Measurements from ENCODE around the gene SLC25A21.

SLC25A21 gene

DNA sequence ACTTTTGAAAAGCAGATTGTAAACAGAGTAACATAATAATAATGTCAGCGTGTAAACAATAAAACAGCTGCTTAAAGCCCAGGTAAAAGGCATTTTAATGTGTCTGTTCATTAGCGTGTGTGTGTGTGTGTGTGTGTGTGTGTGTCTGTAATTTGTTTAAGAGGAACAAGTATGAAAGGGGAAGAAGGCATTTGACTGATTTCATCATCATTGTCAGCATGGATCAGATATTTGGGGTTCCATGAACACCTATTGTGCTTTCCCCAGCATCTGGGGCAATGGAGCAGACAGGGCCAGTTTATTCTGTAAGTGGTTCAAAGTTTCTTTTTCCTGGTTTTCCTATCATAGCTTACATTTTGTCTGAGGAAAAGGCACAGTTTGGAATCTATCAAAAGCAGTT, 28.9 kb downstream of the SLC25A21 start:
- no peak for DNase-seq (ENCODE audit: low read depth)

DNA sequence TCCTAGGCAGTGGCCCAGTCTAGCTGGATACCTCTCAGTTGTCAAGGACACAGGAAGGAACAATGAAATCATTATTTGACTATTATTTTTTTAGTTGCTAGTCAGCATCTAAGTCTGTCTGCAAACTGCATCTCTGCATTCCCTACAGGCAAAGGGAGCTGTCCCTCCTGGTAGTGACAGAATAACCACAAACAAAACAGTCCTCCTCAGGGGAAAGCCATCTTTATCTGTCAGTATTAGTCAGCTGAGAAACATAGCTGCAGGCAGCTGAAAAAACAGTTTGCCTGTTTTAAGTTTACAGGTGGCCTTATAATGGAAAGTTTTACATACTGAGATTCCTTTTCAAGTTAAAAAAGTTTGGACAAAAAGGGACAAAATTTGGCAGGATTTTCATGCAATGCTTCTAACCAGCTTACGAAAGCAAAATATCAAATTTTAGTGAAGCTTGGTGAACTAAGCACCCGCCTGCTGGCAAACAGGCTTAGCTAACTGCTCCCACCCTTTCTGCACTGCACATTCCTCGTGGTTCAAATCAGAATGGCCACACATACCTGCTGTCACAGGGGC, 29.5 kb downstream of the SLC25A21 start:
- DNase-seq (ENCODE audit: low read depth) = no peak

DNA sequence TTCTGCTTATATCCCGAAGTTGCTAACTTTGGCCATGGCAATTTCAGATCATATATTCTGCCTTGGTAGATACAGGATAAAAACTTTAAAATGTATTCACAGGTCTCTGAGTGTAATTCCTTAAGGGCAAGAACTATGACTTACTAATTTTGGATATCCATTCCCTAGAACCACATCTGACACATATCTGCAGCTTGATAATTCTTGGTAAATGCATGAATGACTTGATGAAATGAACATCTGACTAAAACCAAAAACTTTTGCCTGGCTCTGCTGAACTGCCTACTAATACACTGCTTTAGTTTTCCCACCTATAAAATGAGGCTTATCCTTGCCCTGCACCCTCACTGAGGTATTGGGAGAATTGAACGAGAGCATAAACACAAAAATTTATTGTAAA, 32.2 kb downstream of the SLC25A21 start:
- no peak for DNase-seq (ENCODE audit: low read depth)

DNA sequence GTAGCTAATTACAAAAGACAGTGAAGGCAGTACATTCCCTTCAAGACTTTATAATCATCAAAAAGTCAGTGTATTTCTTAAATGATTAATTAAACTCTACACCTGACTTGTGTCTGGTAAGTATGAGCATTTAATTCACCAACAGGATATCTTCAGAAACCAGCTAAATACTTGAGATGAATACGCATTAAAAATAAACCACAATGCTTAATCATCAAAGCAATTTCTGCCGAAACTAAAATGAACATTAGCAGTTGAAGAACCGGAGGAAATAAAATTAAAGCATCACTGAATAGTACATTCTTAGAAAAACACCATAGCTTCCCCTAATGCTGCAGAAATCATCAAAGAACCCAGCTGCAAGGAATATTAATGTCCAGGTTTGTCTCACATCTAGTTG, 32.7 kb downstream of the SLC25A21 start:
- no peak for DNase-seq (ENCODE audit: low read depth)

DNA sequence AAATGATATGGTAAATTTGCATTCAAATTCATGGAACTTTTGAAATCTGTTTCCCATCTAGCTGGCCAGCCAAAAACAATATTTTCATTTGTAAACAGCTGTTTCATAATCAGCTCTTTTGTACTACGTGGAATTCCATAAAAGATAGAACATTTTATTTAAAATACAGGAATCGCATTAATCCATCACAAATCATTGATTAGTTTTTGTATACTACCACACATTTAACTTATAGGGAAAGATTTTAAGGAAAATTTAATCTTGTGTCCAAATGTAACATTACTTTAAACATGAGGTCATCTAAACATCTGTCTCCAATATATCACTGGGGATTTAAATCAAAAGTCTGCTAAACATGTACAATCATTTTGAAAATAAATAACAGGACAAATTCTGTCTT, 33.5 kb downstream of the SLC25A21 start:
- DNase-seq (ENCODE audit: low read depth) = no peak

DNA sequence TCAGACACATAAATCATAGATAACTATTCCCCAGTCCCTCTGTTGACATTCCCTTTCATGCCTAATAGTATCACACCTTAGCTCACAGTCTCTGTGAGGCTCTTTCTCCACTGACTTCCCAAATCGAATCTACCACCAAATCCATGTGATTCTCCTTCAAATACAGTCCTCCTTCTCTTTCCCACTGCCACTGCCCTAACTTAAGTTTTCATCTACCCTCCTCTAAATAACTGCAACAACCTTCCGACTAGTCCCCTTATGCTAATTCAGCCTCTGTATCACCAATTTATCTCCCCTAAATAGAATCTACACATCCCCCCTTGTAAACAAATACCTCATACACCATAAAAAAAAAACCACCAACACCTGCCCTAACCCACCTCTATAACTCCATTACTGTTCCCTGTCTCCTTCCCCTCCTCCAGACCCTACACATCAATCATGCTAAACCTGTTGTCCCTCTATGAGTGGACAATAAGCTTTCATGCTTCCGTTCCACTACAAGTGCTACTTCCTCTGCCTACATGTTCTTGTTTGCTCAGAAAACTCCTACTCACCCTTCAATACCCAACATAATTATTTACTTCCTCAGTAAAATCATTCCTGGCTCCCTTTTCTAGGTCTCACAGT, 39.0 kb downstream of the SLC25A21 start:
- DNase-seq (ENCODE audit: low read depth) = no peak

DNA sequence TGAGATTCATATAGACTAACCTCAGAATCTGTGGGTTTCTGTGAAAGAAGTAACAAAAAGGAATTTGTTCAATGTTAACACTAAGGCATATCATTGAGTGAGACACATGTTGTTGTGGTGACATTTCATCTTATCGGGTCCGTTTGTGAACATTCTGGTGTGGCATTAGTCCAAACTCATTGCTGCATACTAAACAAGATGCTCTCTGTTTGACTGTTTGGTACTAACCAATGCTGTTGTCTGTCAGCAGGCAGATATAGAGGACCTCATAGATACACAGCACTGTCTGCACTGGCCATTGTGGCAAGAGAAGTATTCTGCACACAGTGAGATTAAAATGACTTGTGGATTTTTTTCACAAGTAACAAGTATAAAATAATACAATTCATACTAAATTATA, 41.2 kb downstream of the SLC25A21 start:
- no peak for DNase-seq (ENCODE audit: low read depth)

DNA sequence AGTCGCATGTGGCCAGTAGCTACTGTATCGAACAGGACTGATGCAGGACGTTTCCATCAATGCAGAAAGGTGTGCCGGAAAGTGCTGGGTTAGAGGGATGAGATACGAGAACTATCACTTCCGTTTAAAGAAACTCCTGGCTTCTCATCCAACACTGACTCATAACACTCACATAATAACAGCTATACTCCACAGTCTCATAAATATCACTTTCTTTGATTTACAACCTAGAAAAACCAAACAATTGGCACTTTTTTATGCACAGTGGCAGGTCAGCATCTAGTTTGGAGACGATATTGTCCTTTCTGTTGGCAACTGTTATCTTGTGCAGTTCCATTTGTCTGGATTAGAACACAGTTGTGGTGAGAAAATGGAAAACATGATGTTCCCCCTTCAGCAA, 43.4 kb downstream of the SLC25A21 start:
- DNase-seq (ENCODE audit: low read depth) = no peak

DNA sequence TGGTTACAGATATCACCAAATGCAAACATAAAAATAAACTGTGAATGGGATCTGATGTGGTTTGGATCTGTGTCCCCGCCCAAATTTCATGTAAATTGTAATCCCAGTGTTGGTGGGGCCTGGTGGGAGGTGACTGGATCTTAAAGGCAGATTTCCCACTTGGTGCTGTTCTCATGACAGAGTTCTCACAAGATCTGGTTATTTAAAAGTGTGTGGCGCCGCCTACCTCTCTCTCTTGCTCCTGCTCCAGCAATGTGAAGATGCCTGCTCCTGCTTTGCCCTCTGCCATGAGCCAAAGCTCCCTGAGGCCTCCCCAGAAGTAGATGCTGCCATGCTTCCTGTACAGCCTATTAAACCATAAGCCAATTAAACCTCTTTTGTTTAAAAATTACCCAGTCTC, 47.8 kb downstream of the SLC25A21 start:
- no peak for DNase-seq (ENCODE audit: low read depth)

DNA sequence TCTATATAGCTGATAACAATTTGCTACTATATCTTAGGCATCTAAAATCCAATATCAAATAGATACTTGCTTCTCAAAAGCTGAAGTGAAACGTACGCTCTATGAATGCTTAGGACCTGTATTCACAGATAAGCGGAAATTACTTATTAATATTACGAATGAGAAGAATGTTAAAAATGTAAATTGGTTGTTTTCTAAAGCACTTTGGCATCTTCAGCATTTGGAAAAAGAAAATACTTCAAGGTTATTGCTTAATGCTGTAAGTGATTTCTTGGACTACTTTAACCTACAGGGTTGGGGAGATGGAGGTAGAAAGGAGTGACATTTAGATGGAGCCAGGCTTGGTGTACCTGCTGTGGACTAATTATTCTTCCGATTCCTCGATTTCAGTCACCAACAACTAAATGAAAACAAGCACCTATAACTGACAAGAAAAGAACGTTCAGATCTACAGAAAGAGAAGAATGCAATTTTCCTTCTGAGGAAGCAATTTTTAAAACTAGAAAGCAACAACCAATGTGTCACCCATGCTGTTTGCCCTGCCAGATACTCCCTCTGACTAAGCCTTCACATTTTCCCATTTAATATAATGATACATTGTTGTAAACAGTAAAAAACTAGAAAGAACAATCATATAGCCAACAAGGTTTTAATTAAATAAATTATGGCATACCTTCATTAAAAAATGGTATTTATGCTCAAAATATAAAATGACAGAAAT, 49.3 kb downstream of the SLC25A21 start:
- DNase-seq (ENCODE audit: low read depth) = no peak

DNA sequence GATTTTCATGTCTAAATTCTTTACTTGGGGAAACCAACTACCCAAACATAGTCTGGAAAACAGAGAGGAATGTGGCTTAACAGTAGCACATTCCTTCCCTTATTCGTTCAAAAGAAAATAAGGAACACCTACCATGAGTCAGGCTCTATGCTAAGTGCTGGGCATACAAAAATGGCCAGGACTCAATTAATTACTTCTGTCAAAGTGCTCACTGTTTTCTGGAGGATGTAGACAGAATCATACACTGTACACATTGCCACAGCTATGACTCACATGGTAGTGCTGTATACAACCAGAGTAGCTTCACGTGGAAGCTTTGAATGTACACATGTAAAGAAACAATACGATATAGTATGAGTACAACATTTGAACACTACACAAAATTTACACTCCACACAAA, 50.1 kb downstream of the SLC25A21 start:
- no peak for DNase-seq (ENCODE audit: low read depth)

DNA sequence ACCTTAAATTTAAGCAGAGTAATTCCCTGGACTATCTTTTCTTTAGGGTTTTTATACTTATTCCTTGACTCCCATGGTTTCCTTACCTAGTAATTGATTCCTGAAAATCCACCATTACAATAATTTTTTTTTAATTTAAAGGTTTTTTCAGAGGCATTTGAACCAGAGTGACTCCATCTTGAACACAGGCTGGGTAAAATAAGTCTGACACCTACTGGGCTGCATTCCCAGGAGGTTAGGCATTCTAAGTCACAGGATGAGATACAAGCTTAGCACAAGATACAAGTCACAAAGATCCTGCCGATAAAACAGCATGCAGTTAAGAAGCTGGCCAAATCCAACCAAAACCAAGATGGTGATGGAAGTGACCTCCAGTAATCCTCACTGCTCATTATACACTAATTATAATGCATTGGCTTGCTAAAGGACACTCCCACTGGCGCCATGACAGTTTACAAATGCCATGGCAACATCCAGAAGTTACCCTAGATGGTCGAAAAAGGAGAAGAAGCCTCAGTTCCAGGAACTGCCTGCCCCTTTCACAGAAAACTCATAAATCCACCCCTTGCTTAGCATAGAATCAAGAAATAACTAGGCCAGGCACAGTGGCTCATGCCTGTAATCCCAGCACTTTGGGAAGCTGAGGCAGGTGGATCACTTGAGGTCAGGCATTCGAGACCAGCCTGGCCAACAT, 53.6 kb downstream of the SLC25A21 start:
- no peak for DNase-seq (ENCODE audit: low read depth)

DNA sequence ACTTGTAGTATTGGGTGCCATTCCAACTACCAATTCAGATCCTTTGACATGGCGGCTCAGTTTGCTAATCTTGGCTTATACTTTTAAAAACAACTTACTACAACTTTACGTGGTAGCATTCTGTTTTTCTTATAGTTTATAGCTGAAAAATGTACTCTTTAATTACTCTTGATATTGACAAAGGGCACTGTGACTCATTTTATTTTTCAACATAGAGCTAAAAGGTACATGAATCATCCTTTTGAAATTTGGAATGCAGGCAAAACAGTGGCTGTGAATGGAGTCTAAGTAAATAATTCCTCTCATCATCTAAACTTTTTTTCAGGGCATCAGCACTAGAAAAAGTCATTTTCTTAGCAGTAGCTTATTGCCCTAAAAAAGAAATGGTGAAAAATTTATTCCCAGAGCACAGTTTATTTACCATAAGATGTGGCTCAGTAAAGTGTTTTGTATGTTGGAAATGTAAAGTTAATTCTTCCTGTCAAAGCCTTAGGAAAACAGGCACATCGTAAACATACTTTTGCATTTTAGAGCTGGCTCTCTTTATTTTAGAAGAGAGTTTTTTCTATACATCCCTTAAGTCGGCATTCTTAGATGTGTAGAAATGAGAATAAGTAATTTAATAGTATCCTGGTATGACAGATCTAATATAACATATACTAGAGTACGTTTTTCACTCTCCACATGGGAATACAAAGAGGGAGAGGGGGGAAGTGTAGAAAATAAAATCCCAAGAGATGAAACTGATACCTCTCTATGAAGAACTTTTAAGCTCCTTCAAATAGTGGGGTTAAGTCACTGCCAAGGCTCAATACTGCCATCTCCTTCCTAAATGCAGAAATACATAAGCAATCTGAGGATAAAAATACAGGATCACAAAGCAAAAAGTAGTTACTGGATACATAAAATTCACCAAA, 55.2 kb downstream of the SLC25A21 start:
- DNase-seq (ENCODE audit: low read depth) = peak; percentile 61

DNA sequence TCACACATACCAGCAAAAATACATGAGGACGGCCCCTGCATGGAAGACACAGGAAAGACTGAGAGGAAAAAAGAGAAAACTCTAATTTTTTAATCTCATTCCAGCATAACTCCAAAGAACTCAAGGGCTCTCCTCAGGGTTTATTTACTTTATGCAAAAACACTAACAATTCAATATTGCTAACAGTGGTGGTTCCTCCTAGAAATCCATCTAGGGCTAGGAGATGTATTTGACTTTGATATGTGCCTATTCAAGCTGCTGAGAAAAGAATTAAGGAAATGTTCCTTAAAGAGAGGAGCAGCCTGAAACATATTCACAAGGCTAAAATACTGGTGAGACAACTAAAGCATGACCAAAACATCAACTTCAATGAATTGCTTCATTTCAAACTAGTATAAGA, 57.0 kb downstream of the SLC25A21 start:
- DNase-seq (ENCODE audit: low read depth) = no peak

DNA sequence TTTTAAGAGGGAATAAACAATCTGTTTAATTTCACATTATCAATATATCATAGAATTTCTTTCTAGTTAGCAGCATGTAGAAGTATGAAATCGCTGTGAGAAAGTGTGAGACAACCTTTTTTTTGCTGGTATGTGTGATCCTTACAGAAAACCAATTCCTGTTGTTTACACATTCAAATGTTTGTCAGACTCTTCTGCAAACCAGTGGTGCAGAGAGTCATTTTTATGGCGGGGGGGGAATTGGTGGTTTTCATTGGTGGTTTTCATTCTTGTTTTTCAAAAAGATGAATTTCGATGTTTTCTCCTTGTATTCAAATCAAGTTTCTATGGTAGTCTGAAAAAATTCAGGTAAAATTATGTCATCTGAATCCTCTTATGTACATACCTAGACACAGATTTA, 57.8 kb downstream of the SLC25A21 start:
- DNase-seq (ENCODE audit: low read depth) = no peak

DNA sequence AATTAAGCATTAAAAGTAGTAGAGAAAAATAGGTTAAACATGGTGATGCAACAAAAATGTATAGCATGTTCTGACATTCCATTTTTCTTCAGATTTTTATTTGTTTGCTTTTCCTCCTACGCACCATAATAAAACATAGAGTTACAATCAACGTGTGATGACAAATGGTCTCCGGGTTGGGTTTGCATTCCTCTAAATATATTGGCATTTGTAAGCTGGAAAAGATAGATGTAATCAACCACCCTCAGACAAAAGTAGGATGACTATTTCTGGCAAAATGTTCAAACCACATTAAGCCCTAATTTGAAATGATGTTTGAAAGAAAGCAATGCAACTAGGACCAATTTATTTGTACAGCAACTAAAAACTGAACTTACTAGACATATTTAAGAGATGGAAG, 58.4 kb downstream of the SLC25A21 start:
- no peak for DNase-seq (ENCODE audit: low read depth)

DNA sequence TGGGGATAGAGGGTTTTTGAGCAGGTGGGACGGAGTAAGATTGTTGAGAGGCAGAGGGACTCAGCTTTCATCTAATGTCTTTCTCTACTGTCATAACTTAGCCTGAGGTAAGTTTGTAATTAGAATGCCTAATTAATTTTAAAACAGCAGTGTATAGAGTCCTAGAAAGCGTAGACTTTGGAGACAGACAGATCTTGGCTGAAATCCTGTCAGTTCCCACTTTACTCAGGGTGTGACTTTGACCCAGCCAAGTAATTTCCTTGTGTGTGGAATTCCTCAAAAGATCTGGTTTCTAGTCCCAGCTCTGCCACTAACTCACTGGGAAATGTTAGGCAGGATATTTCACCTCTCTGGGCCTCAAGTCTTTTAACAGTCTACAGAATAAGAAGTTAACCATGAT, 74.3 kb downstream of the SLC25A21 start:
- DNase-seq (ENCODE audit: low read depth) = no peak

DNA sequence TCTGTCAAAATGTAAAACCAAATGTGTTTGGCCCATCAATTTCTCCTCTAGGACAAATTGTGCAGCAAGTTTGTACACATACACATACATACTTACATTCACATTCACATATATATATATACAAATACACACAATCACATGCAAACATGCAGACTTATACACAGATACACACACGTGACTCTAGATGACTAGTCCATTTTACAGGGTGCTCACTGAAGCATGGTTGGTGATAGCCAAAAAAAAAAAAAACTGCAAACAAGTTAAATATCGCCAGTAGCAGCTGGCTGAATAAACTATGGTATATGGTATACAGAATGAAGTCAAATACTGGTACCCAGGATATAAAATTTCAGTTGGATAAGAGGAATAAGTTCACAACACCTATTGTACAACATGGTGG, 77.9 kb downstream of the SLC25A21 start:
- DNase-seq (ENCODE audit: low read depth) = no peak

DNA sequence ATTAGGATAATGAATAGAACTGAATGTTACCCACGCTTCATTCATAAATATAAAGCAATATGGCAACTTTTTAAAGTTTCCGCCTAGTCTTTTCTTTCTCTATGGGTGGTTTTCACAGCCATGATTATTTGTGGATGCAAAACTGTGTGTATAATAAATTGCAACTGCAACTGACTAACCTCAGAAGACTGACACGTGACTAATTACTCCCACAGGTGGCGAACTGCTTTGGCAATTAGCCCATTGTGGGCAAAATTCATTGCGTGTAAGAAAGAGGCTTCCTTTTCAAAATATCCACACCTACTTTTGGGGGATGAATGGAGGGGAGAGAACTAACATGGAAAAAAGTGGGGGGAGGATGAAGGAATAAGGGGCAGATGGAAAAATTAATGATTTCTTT, 79.0 kb downstream of the SLC25A21 start:
- DNase-seq (ENCODE audit: low read depth) = no peak

DNA sequence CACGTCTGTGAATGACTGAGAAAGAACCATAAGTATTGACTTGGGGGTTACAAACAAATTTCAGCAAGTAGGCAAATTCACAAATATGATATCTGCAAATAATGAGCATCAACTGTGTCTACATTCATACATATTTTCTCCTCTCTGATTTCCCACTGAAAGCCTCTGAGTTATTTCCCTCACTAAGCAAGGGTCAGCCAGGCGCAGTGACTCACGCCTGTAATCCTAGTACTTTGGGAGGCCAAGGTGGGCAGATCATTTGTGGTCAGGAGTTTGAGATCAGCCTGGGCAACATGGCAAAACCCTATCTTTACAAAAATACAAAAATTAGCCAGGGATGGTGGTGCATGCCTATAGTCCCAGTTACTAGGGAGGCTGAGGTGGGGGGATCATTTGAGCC, 80.8 kb downstream of the SLC25A21 start:
- no peak for DNase-seq (ENCODE audit: low read depth)

DNA sequence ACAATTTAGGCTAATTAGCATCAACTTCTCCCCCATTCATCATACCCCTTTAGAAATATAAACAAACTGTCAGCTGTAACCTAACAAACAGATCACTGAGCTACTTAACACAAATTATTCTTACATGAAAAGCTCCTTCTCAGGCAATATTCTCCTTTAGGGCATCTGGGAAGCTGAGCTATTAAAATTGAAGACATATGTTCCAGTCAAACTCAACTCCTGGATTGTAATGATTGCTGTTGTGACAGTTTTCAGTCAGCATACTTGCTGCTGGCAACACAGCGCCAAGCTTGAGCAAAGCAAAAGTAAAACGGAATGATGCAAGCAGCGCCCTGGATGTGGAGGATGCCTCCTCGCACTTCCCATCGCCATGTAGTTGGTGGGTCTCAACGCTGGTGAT, 82.4 kb downstream of the SLC25A21 start:
- DNase-seq (ENCODE audit: low read depth) = peak; percentile 10

DNA sequence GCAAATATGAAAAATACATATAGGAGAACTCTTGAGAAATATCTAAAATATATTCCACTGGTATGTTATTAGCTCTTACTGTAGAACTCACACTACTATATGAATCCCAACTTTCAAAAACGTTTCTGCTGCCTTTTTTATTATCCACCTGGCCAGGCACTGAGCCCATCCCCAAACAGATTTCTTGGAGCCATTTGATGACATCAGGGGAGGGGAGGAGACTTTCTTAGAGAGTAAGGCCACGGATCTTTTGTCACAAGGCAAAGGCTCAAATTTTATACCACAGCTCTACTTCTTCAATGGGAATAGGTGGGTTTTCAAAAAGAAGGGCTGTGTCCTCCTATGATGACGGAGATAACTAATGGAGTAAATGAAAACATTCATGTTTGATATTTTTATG, 83.0 kb downstream of the SLC25A21 start:
- DNase-seq (ENCODE audit: low read depth) = no peak

Data from fibroblast of the conjunctiva (primary cell).